CD4-positive, alpha-beta memory T cell (primary cell): ENCODE data around the gene AIG1. TPM values are rescaled to one million over a fixed set of nuclear protein-coding genes. Genes with fewer than 3 reads are reported as not detected.

Experiments
- CTCF ChIA-PET: fragments of 350-600 bp; sonication (Branson Sonifier 250); formaldehyde crosslinking; loops from one replicate; lab custom pipeline; 2021; ENCODE audit warnings: inconsistent platforms; ENCODE audit not compliant: partially characterized antibody; lab: Charles Lee
- POLR2A ChIA-PET: fragments of 350-600 bp; sonication (Branson Sonifier 250); formaldehyde crosslinking; loops from one replicate; lab custom pipeline; 2021; ENCODE audit not compliant: partially characterized antibody; lab: Charles Lee
- DNase-seq, 5 donors: peaks; one replicate each; pipeline versions ENCODE4 v3.0.0 to v3.0.0-alpha.2; 2020 to 2022; ENCODE audit warnings: mixed read lengths in 1 of 5
- H3K27ac ChIP-seq: one replicate; pipeline ENCODE4 v1.7.0; 2013; ENCODE audit warnings: low read depth, low read length
- H3K27me3 ChIP-seq: 2 replicates; pipeline ENCODE4 v1.7.0; 2013; ENCODE audit warnings: mild to moderate bottlenecking, low read length, moderate library complexity; ENCODE audit not compliant: insufficient read depth
- H3K36me3 ChIP-seq: 2 replicates; pipeline ENCODE4 v1.7.0; 2013; ENCODE audit warnings: mild to moderate bottlenecking, low read length, moderate library complexity; ENCODE audit not compliant: insufficient read depth
- H3K4me1 ChIP-seq: 2 replicates; pipeline ENCODE4 v1.7.0; 2013; ENCODE audit warnings: mild to moderate bottlenecking, low read length, moderate library complexity; ENCODE audit not compliant: insufficient read depth
- H3K4me3 ChIP-seq, 2 donors: one replicate each; pipeline ENCODE4 v1.7.0; 2013; ENCODE audit warnings: low read length in 2 of 2, mild to moderate bottlenecking in 1 of 2
- H3K9me3 ChIP-seq, 2 donors: one replicate each; pipeline ENCODE4 v1.7.0; 2013; ENCODE audit warnings: low read length in 2 of 2, control low read depth in 1 of 2; ENCODE audit not compliant: control insufficient read depth in 1 of 2
- H3K27ac Mint-ChIP-seq, 7 donors: one replicate each; pipeline ENCODE4 v1.8.0; 2020 to 2021; ENCODE audit warnings: mixed read lengths in 7 of 7, mild to moderate bottlenecking in 6 of 7, inconsistent platforms in 3 of 7, moderate library complexity in 3 of 7
- H3K27me3 Mint-ChIP-seq, 2 donors: one replicate each; pipeline ENCODE4 v1.8.0; 2020 to 2021; ENCODE audit warnings: mixed read lengths in 2 of 2
- H3K36me3 Mint-ChIP-seq, 2 donors: one replicate each; pipeline ENCODE4 v1.8.0; 2020 to 2021; ENCODE audit warnings: mixed read lengths in 2 of 2, inconsistent platforms in 1 of 2, mild to moderate bottlenecking in 1 of 2
- H3K4me1 Mint-ChIP-seq, 4 donors: one replicate each; pipeline ENCODE4 v1.8.0; 2020 to 2021; ENCODE audit warnings: mixed read lengths in 4 of 4, mild to moderate bottlenecking in 1 of 4
- H3K4me3 Mint-ChIP-seq, 8 donors: one replicate each; pipeline ENCODE4 v1.8.0; 2020 to 2021; ENCODE audit warnings: mixed read lengths in 8 of 8, mild to moderate bottlenecking in 7 of 8, moderate library complexity in 6 of 8, inconsistent platforms in 3 of 8
- H3K9me3 Mint-ChIP-seq, 8 donors: one replicate each; pipeline ENCODE4 v1.8.0; 2020 to 2021; ENCODE audit warnings: mixed read lengths in 8 of 8, mild to moderate bottlenecking in 5 of 8, inconsistent platforms in 3 of 8, moderate library complexity in 1 of 8
- intact Hi-C: fragments of 100-400 bp; cut with micrococcal nuclease; formaldehyde crosslinking; loops from one replicate; pipeline ENCODE4 v1.15.1; 2023
- polyA plus RNA-seq, 2 donors: library from polyadenylated mRNA; unstranded; fragments of 300-500 nt; fragmentation: Illumina TruSeq; gene quantifications; one replicate each; pipeline ENCODE4 v1.2.3, GENCODE V29; 2021
- total RNA-seq, 2 experiments: library from RNA; stranded (reverse); gene quantifications; one replicate each; pipeline ENCODE4 v1.2.3, GENCODE V29; 2021

The AIG1 gene
- total and polyA plus RNA-seq, 4 experiments from 2014 or later = 9.6 to 21.5 (median 15.3) TPM

DNA sequence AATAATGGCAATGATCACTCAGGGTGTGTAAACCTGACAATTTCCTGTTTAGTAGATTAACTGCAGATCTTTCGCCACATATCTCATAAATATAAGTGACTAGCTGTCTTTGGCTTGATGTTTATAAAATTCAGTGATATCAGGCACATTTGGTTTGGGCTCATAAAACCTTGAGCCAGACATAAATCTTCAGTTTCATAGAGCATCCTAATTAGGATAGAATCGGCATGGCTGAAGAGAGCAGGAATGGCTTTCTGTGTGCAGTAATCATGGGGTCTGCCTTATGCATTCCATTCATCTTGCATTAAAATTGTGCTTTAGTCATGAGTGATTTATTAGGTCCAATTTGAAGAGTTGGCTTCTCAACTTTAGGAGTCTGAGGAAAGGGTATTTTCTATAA lies 27.2 kb downstream of the AIG1 start:
- H3K4me3 Mint-ChIP-seq = no peak overlapping the region
- Histone ChIP-seq H3K4me3 (no peak overlapping the region), H3K4me1 (no peaks in the 10 kb centered on the region), H3K27ac (no peak overlapping the region), H3K9me3 (no peaks in the 10 kb centered on the region), H3K27me3 (no peaks in the 10 kb centered on the region), H3K36me3 (no peaks in the 10 kb centered on the region)
- H3K36me3 Mint-ChIP-seq = no peaks in the 10 kb centered on the region
- DNase-seq = no peak
- H3K9me3 Mint-ChIP-seq = peaks cover 0 to 3% (median 0%) of the 10 kb centered on the region in 8 donors
- H3K27me3 Mint-ChIP-seq = no peaks in the 10 kb centered on the region
- peaks cover 0 to 4% (median 2%) of the 10 kb centered on the region in 4 donors for H3K4me1 Mint-ChIP-seq
- no peak overlapping the region for H3K27ac Mint-ChIP-seq
- CTCF ChIA-PET = interaction anchor here (0.9 kb wide), 1 partner anchor 11 kb away, joined by 3 read pairs; no protein-coding TSS in a partner anchor
- POLR2A ChIA-PET = no interaction called here
- intact Hi-C loops = no loop called here

- ChIA-PET POLR2A (no interaction called here), CTCF (no interaction called here)
- H3K4me1 ChIP-seq = no peaks in the 10 kb centered on the region
- no peaks in the 10 kb centered on the region for H3K9me3 ChIP-seq
- peak in 1 of 5 donors; percentile 10 for DNase-seq
- H3K27ac ChIP-seq = no peak overlapping the region
- H3K4me3 ChIP-seq = no peak overlapping the region
- H3K9me3 Mint-ChIP-seq = peaks cover 0 to 3% (median 0%) of the 10 kb centered on the region in 8 donors
- intact Hi-C loops = no loop called here
- no peaks in the 10 kb centered on the region for H3K36me3 Mint-ChIP-seq
- no peak overlapping the region for H3K4me3 Mint-ChIP-seq
- peaks cover 0 to 4% (median 2%) of the 10 kb centered on the region in 4 donors for H3K4me1 Mint-ChIP-seq
- H3K27ac Mint-ChIP-seq = no peak overlapping the region
- no peaks in the 10 kb centered on the region for H3K27me3 Mint-ChIP-seq
- H3K27me3 ChIP-seq = no peaks in the 10 kb centered on the region
- H3K36me3 ChIP-seq = no peaks in the 10 kb centered on the region
These were observed 29.8 kb downstream of the AIG1 start for GRCh38 chr6:143090314-143091044.

DNA sequence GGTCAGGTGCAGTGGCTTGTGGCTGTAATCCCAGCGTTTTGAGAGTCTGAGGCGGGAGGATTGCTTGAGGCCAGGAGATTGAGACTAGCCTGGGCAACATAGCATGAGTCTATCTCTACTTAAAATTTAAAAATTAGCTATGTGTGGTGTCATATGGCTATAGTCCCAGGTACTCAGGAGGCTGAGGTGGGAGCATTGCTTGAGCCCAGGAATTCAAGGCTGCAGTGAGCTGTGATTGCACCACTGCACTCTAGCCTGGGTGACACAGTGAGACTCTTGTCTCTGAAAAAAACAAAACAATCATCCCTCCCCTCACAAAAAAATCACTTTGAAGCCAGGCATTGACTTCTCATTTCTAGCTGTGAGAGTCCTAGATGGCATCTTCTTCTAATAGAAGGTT lies 32.1 kb downstream of the AIG1 start:
- intact Hi-C loops = no loop called here
- Histone ChIP-seq H3K4me1 (peaks cover 16% of the 10 kb centered on the region), H3K36me3 (no peaks in the 10 kb centered on the region), H3K4me3 (no peak overlapping the region), H3K9me3 (no peaks in the 10 kb centered on the region), H3K27ac (no peak overlapping the region), H3K27me3 (no peaks in the 10 kb centered on the region)
- ChIA-PET CTCF (no interaction called here), POLR2A (no interaction called here)
- no peak for DNase-seq
- no peak overlapping the region for H3K4me3 Mint-ChIP-seq
- H3K27me3 Mint-ChIP-seq = no peaks in the 10 kb centered on the region
- no peaks in the 10 kb centered on the region for H3K36me3 Mint-ChIP-seq
- H3K9me3 Mint-ChIP-seq = no peaks in the 10 kb centered on the region
- no peak overlapping the region for H3K27ac Mint-ChIP-seq
- H3K4me1 Mint-ChIP-seq = peaks cover 2 to 8% (median 4%) of the 10 kb centered on the region in 4 donors

DNA sequence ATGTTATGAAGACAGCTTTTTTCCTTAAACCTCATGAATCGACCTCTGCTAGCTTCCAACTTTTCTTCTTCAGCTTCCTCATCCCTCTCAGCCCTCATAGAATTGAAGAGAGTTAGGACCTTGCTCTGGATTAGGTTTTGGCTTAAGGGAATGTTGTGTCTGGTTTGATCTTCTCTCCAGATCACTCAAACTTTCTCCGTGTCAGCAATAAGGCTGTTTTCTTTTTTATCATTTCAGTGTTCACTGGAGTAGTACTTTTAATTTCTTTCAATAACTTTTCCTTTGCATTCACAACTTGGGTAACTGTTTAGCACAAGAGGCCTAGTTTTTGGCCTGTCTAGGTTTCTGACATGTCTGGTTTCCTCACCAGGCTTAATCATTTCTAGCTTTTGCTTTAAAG lies 32.6 kb downstream of the AIG1 start:
- ChIA-PET CTCF (no interaction called here), POLR2A (no interaction called here)
- no peak overlapping the region for H3K4me3 Mint-ChIP-seq
- no peak for DNase-seq
- Histone ChIP-seq H3K9me3 (no peaks in the 10 kb centered on the region), H3K4me3 (no peak overlapping the region), H3K36me3 (no peaks in the 10 kb centered on the region), H3K4me1 (peaks cover 21% of the 10 kb centered on the region), H3K27ac (no peak overlapping the region), H3K27me3 (no peaks in the 10 kb centered on the region)
- peaks cover 2 to 7% (median 4%) of the 10 kb centered on the region in 4 donors for H3K4me1 Mint-ChIP-seq
- peak overlapping the region in 2 of 7 donors; percentile 0 to 22 for H3K27ac Mint-ChIP-seq
- no peaks in the 10 kb centered on the region for H3K27me3 Mint-ChIP-seq
- no peaks in the 10 kb centered on the region for H3K9me3 Mint-ChIP-seq
- intact Hi-C loops = no loop called here
- no peaks in the 10 kb centered on the region for H3K36me3 Mint-ChIP-seq

- DNase-seq = no peak
- peaks cover 26% of the 10 kb centered on the region for H3K4me1 ChIP-seq
- no peaks in the 10 kb centered on the region for H3K9me3 ChIP-seq
- CTCF ChIA-PET = no interaction called here
- H3K36me3 ChIP-seq = no peaks in the 10 kb centered on the region
- no peaks in the 10 kb centered on the region for H3K27me3 ChIP-seq
- peak overlapping the region in 2 of 7 donors; percentile 23 to 28 for H3K27ac Mint-ChIP-seq
- H3K4me3 ChIP-seq = no peak overlapping the region
- intact Hi-C loops = no loop called here
- no peak overlapping the region for H3K27ac ChIP-seq
- no peaks in the 10 kb centered on the region for H3K36me3 Mint-ChIP-seq
- H3K9me3 Mint-ChIP-seq = no peaks in the 10 kb centered on the region
- H3K4me3 Mint-ChIP-seq = no peak overlapping the region
- POLR2A ChIA-PET = interaction anchor here (3.5 kb wide), 1 partner anchor 36 kb away, joined by 22 read pairs; the partner anchor contains the start of gene AIG1
- H3K27me3 Mint-ChIP-seq = no peaks in the 10 kb centered on the region
- H3K4me1 Mint-ChIP-seq = peaks cover 0 to 4% (median 4%) of the 10 kb centered on the region in 4 donors
These were observed 35.7 kb downstream of the AIG1 start for GRCh38 chr6:143096403-143096802.

- H3K36me3 ChIP-seq = no peaks in the 10 kb centered on the region
- CTCF ChIA-PET = no interaction called here
- H3K27me3 Mint-ChIP-seq = no peaks in the 10 kb centered on the region
- peaks cover 26% of the 10 kb centered on the region for H3K4me1 ChIP-seq
- peak overlapping the region; percentile 19 for H3K27ac ChIP-seq
- H3K27me3 ChIP-seq = no peaks in the 10 kb centered on the region
- H3K4me3 Mint-ChIP-seq = no peak overlapping the region
- H3K27ac Mint-ChIP-seq = no peak overlapping the region
- no peaks in the 10 kb centered on the region for H3K9me3 Mint-ChIP-seq
- peak; percentile 21 to 64 (median 45) for DNase-seq
- peak overlapping the region; percentile 8 to 19 for H3K4me3 ChIP-seq
- intact Hi-C loops = no loop called here
- H3K36me3 Mint-ChIP-seq = no peaks in the 10 kb centered on the region
- H3K4me1 Mint-ChIP-seq = peaks cover 0 to 4% (median 4%) of the 10 kb centered on the region in 4 donors
- POLR2A ChIA-PET = interaction anchor here (1.1 to 3.5 kb wide), 2 partner anchors 37 to 38 kb away, joined by 3 to 22 read pairs; partner anchors contain the start of gene AIG1
- H3K9me3 ChIP-seq = no peaks in the 10 kb centered on the region
These were observed 36.6 kb downstream of the AIG1 start for GRCh38 chr6:143097224-143097795.

- no peaks in the 10 kb centered on the region for H3K36me3 Mint-ChIP-seq
- intact Hi-C loops = no loop called here
- Histone ChIP-seq H3K36me3 (no peaks in the 10 kb centered on the region), H3K4me1 (peaks cover 26% of the 10 kb centered on the region), H3K9me3 (no peaks in the 10 kb centered on the region), H3K27me3 (no peaks in the 10 kb centered on the region), H3K4me3 (peak overlapping the region; percentile 8 to 19), H3K27ac (peak overlapping the region; percentile 19)
- ChIA-PET POLR2A (interaction anchor here (1.1 to 3.5 kb wide), 2 partner anchors 37 to 38 kb away, joined by 3 to 22 read pairs; partner anchors contain the start of gene AIG1), CTCF (interaction anchor here (1.0 kb wide), 1 partner anchor 11 kb away, joined by 3 read pairs; no protein-coding TSS in a partner anchor)
- no peaks in the 10 kb centered on the region for H3K9me3 Mint-ChIP-seq
- H3K4me1 Mint-ChIP-seq = peaks cover 0 to 4% (median 4%) of the 10 kb centered on the region in 4 donors
- no peak overlapping the region for H3K4me3 Mint-ChIP-seq
- H3K27me3 Mint-ChIP-seq = no peaks in the 10 kb centered on the region
- DNase-seq = peak; percentile 16 to 46 (median 33)
- H3K27ac Mint-ChIP-seq = no peak overlapping the region
These were observed 37.5 kb downstream of the AIG1 start for GRCh38 chr6:143098054-143098671.
